Activated CD8-positive, alpha-beta memory T cell treated with anti-CD3 and anti-CD28 coated beads for 48 hours (primary cell): ENCODE measurements around the gene NUDT15.
"Not testable (repeated sequence)": the region's sequence is repeated elsewhere in the genome, so short reads cannot be mapped to it uniquely, and the experiment has no call there.

ENCODE experiments used
- DNase-seq, 3 experiments: peaks; one replicate each; pipeline ENCODE4 v3.0.0-alpha.2; 2020; ENCODE audit warnings: low read depth in 2 of 3, low spot score in 2 of 3

NUDT15 gene

GRCh38 chr13:48042894-48043293 lies 5.4 kb downstream of the NUDT15 start:
- no peak for DNase-seq

GRCh38 chr13:48043789-48044503 lies 6.4 kb downstream of the NUDT15 start:
- no peak for DNase-seq

GRCh38 chr13:48050550-48050949 lies 13.0 kb downstream of the NUDT15 start:
- DNase-seq = no peak

GRCh38 chr13:48054601-48055000 lies 17.1 kb downstream of the NUDT15 start:
- DNase-seq = no peak

- DNase-seq = no peak
Measured at GRCh38 chr13:48055712-48056111, 18.2 kb downstream of the NUDT15 start.

- DNase-seq = not testable (repeated sequence)
Measured at GRCh38 chr13:48058536-48058935, 21.0 kb downstream of the NUDT15 start.

GRCh38 chr13:48059951-48060350 lies 22.4 kb downstream of the NUDT15 start:
- not testable (repeated sequence) for DNase-seq

- DNase-seq = no peak
Measured at GRCh38 chr13:48066310-48066989, 28.9 kb downstream of the NUDT15 start.

GRCh38 chr13:48068036-48068435 lies 30.5 kb downstream of the NUDT15 start:
- DNase-seq = no peak

- DNase-seq = no peak
Measured at GRCh38 chr13:48068952-48069351, 31.4 kb downstream of the NUDT15 start.

GRCh38 chr13:48069573-48069972 lies 32.0 kb downstream of the NUDT15 start:
- DNase-seq = no peak

GRCh38 chr13:48070942-48071341 lies 33.4 kb downstream of the NUDT15 start:
- DNase-seq = no peak

- no peak for DNase-seq
Measured at GRCh38 chr13:48072304-48072703, 34.8 kb downstream of the NUDT15 start.

- no peak for DNase-seq
Measured at GRCh38 chr13:48072787-48073186, 35.3 kb downstream of the NUDT15 start.

- no peak for DNase-seq
Measured at GRCh38 chr13:48074006-48074405, 36.5 kb downstream of the NUDT15 start.

- DNase-seq = no peak
Measured at GRCh38 chr13:48078251-48078656, 40.7 kb downstream of the NUDT15 start.

GRCh38 chr13:48081739-48082138 lies 44.2 kb downstream of the NUDT15 start:
- no peak for DNase-seq

GRCh38 chr13:48086272-48086671 lies 48.7 kb downstream of the NUDT15 start:
- no peak for DNase-seq

GRCh38 chr13:48093588-48093987 lies 56.1 kb downstream of the NUDT15 start:
- no peak for DNase-seq

GRCh38 chr13:48094404-48094780 lies 56.9 kb downstream of the NUDT15 start:
- no peak for DNase-seq

GRCh38 chr13:48094781-48095502 lies 57.4 kb downstream of the NUDT15 start, which contains the start of gene MED4:
Gene MED4 (minus strand): TSS chr13:48095104. CDS start chr13:48095078, 26 bp downstream.
- peak; percentile 96 to 99 (median 97) for DNase-seq

- DNase-seq = no peak
Measured at GRCh38 chr13:48096670-48097069, 59.1 kb downstream of the NUDT15 start.
